Fibroblast of lung (primary cell): ENCODE results near the gene C1QC. TPM values are rescaled to one million over a fixed set of nuclear protein-coding genes. Genes with fewer than 3 reads are reported as not detected.

Experiments used
- DNase-seq, 2 donors: peaks; one replicate each; pipeline versions ENCODE4 v3.0.0 to v3.0.0-alpha.2; 2010; ENCODE audit warnings: low read depth in 2 of 2
- H2AFZ ChIP-seq: 2 replicates; pipeline ENCODE4 v1.5.1; 2012; ENCODE audit warnings: low read length, control low read depth, inconsistent platforms
- H3K27ac ChIP-seq: 2 replicates; pipeline ENCODE4 v1.5.1; 2011; ENCODE audit warnings: low read length, control low read depth; ENCODE audit not compliant: insufficient read depth
- H3K27me3 ChIP-seq: 2 replicates; pipeline ENCODE4 v1.5.1; 2011; ENCODE audit warnings: mild to moderate bottlenecking, low read length; ENCODE audit not compliant: control insufficient read depth, insufficient read depth
- H3K36me3 ChIP-seq: 2 replicates; pipeline ENCODE4 v1.5.1; 2011; ENCODE audit warnings: low read length; ENCODE audit not compliant: control insufficient read depth, insufficient read depth
- H3K4me1 ChIP-seq: 2 replicates; pipeline ENCODE4 v1.5.1; 2011; ENCODE audit warnings: low read length; ENCODE audit not compliant: control insufficient read depth, insufficient read depth; ENCODE audit errors: extremely low read depth
- H3K4me2 ChIP-seq: 2 replicates; pipeline ENCODE4 v1.5.1; 2011; ENCODE audit warnings: low read length, control low read depth; ENCODE audit not compliant: insufficient read depth; ENCODE audit errors: extremely low read depth
- H3K4me3 ChIP-seq, 4 experiments: fragments of 200-600 bp in 1 of 4; sonication (generic) in 1 of 4; replicated peaks in 1 of 4; 2 replicates each; pipeline ENCODE4 v1.5.1; 2011 to 2016; ENCODE audit warnings: low read length in 4 of 4, low read depth in 3 of 4, mild to moderate bottlenecking in 3 of 4, control low read depth in 2 of 4, inconsistent platforms in 1 of 4, mixed read lengths in 1 of 4; ENCODE audit not compliant: insufficient read depth in 1 of 4; ENCODE audit errors: control extremely low read depth in 1 of 4
- H3K79me2 ChIP-seq: 2 replicates; pipeline ENCODE4 v1.5.1; 2012; ENCODE audit warnings: mild to moderate bottlenecking, low read length, inconsistent platforms; ENCODE audit not compliant: control insufficient read depth, insufficient read depth
- H3K9ac ChIP-seq: 2 replicates; pipeline ENCODE4 v1.5.1; 2011; ENCODE audit warnings: mild to moderate bottlenecking, low read length, control low read depth; ENCODE audit not compliant: insufficient read depth
- H3K9me3 ChIP-seq: 2 replicates; pipeline ENCODE4 v1.5.1; 2012; ENCODE audit warnings: low read depth, low read length; ENCODE audit not compliant: control insufficient read depth, insufficient read depth
- H4K20me1 ChIP-seq: 2 replicates; pipeline ENCODE4 v1.5.1; 2011; ENCODE audit warnings: low read length; ENCODE audit not compliant: control insufficient read depth, insufficient read depth; ENCODE audit errors: extremely low read depth
- CTCF ChIP-seq, 2 donors: IDR thresholded peaks in 1 of 2; conservative IDR thresholded peaks in 1 of 2; 1 replicate in 1 of 2; 2 replicates in 1 of 2; pipeline ENCODE4 v1.5.1; 2011 to 2012; ENCODE audit warnings: low read length in 2 of 2, control low read depth in 1 of 2, inconsistent platforms in 1 of 2, low read depth in 1 of 2, mild to moderate bottlenecking in 1 of 2
- EZH2 ChIP-seq: IDR thresholded peaks from 2 replicates; pipeline ENCODE4 v1.5.1; 2012; ENCODE audit warnings: low read length, control low read depth, mild to moderate bottlenecking; ENCODE audit errors: missing control alignments
- polyA plus RNA-seq, 2 donors: library from polyadenylated mRNA; depleted of rRNA in 1 of 2; stranded (reverse) in 1 of 2; unstranded in 1 of 2; fragments of >200 nt; gene quantifications; 2 replicates each; pipeline ENCODE4 v1.2.1, GENCODE V29; 2011 to 2012; ENCODE audit warnings: missing spikeins in 1 of 2
- total RNA-seq: library from RNA; depleted of rRNA; stranded (reverse); fragments of >200 nt; gene quantifications from 2 replicates; pipeline ENCODE4 v1.2.1, GENCODE V29; 2014

Gene C1QC
- total and polyA plus RNA-seq, 2 donors (not counting 1 experiment from before 2014, with no cell fraction given): not detected

GRCh38 chr1:22597301-22597965 is 46.0 kb upstream of the C1QC start:
- Histone ChIP-seq H3K4me3 (no peak overlapping the region), H3K4me2 (no peak overlapping the region), H3K27me3 (peaks cover 10% of the 10 kb centered on the region), H3K9me3 (no peaks in the 10 kb centered on the region), H3K27ac (no peak overlapping the region), H3K4me1 (no peaks in the 10 kb centered on the region), H3K9ac (no peak overlapping the region), H4K20me1 (no peaks in the 10 kb centered on the region), H3K36me3 (no peaks in the 10 kb centered on the region), H2AFZ (no peak overlapping the region), H3K79me2 (no peaks in the 10 kb centered on the region)
- TF ChIP-seq EZH2 (no peak), CTCF (conservative IDR thresholded peaks at IDR 0.05 in 1 of 2, IDR thresholded peaks at IDR 0.05 in 1 of 2; ENCODE audit: low read depth in 1 of 2, low read length in 2 of 2) (no peak)
- no peak for DNase-seq

DNA sequence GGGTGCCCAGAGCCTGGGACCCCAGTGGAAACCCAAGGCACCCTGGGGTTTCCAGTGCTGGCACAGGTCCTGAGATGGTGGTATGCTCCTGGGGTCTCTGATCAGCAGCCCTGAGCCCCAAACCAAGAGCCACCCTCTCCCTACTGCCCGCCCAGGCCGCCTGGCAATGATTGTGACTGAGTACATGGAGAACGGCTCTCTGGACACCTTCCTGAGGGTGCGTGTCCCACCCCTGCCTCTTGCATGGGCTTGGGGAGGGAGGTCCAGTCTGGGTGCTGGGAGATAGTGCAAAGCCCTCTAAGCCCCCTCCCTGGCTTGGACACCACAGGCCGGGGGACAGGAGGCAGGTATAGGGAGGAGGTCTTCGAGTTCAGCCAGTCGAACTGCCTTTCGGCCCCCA is 45.4 kb upstream of the C1QC start:
- H3K36me3 ChIP-seq: no peaks in the 10 kb centered on the region
- no peaks in the 10 kb centered on the region for H3K79me2 ChIP-seq
- H3K9ac ChIP-seq: no peak overlapping the region
- no peak overlapping the region for H3K27ac ChIP-seq
- no peak overlapping the region for H3K4me2 ChIP-seq
- H3K4me1 ChIP-seq: no peaks in the 10 kb centered on the region
- peaks cover 8% of the 10 kb centered on the region for H3K27me3 ChIP-seq
- TF ChIP-seq CTCF (conservative IDR thresholded peaks at IDR 0.05 in 1 of 2, IDR thresholded peaks at IDR 0.05 in 1 of 2; ENCODE audit: low read depth in 1 of 2, low read length in 2 of 2) (no peak), EZH2 (no peak)
- H3K4me3 ChIP-seq: no peak overlapping the region
- H4K20me1 ChIP-seq: no peaks in the 10 kb centered on the region
- no peak overlapping the region for H2AFZ ChIP-seq
- H3K9me3 ChIP-seq: no peaks in the 10 kb centered on the region
- no peak for DNase-seq

- TF ChIP-seq CTCF (conservative IDR thresholded peaks at IDR 0.05 in 1 of 2, IDR thresholded peaks at IDR 0.05 in 1 of 2; ENCODE audit: low read depth in 1 of 2, low read length in 2 of 2): no peak
- no peak for TF ChIP-seq EZH2
- Histone ChIP-seq H3K4me1 (no peaks in the 10 kb centered on the region), H3K4me3 (no peak overlapping the region), H3K4me2 (no peak overlapping the region), H4K20me1 (no peaks in the 10 kb centered on the region), H3K9ac (no peak overlapping the region), H3K27me3 (peaks cover 8% of the 10 kb centered on the region), H3K27ac (no peak overlapping the region), H3K9me3 (no peaks in the 10 kb centered on the region), H2AFZ (no peak overlapping the region), H3K79me2 (no peaks in the 10 kb centered on the region), H3K36me3 (no peaks in the 10 kb centered on the region)
- no peak for DNase-seq
Observed at GRCh38 chr1:22598736-22599135, 44.7 kb upstream of the C1QC start.
